GM19043 (cell line): Measurements from ENCODE around the gene CCDC124.
"Not testable (repeated sequence)": the region's sequence is repeated elsewhere in the genome, so short reads cannot be mapped to it uniquely, and the experiment has no call there.

Source experiments
- ATAC-seq: cut with Tn5 transposase; IDR thresholded peaks from one replicate; pipeline ENCODE4 v1.9.1; 2021; ENCODE audit warnings: low read depth; ENCODE audit not compliant: unreplicated experiment

The CCDC124 gene

DNA sequence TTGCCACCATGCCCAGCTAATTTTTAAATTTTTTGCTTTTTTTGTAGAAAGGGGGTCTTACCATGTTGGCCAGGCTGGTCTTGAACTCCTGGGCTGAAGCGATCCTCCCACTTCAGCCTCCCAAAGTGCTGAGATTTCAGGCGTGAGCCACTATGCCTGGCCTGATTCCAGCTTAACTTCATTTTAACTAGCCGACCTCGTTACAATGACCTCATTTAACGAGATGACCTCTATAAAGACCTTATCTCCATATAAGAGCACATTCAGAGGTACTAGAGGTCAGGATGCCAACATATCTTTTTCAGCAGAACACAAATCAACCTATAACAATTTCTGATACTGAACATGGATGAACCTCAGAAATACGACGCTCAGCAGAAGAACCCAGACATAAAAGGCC lies 44.7 kb downstream of the CCDC124 start:
- no peak for ATAC-seq

DNA sequence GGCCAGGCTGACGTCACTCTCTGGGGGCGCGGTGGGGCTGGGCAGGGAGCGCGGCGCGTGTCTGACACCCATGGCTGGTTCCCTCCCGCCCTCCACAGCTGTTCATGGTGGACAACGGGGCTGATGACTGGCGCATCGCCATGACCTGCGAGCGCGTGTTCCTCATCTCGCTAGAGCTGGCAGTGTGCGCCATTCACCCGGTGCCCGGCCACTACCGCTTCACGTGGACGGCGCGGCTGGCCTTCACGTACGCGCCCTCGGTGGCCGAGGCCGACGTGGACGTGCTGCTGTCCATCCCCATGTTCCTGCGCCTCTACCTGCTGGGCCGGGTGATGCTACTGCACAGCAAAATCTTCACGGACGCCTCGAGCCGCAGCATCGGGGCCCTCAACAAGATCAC lies 48.8 kb downstream of the CCDC124 start:
- no peak for ATAC-seq

DNA sequence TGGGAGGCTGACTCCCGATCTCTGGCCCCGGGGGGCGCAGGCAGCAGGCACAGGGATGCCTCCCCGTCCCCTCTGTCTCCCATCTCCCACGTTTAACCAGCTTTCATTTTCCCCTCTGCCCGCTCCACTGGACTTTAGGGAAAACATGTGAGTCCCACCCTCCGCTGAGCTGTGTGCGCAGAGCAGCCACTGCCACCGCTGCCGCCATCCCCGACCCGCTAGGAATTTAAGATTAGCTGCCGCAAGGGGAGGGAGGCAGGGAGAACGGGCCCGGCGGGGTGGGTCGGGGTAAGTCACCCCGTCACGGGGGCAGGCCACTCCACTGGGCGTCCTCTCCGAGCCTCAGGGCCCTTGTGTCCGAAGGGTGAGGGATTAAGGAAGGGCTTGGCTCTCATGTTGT lies 49.6 kb downstream of the CCDC124 start:
- ATAC-seq, result no peak

DNA sequence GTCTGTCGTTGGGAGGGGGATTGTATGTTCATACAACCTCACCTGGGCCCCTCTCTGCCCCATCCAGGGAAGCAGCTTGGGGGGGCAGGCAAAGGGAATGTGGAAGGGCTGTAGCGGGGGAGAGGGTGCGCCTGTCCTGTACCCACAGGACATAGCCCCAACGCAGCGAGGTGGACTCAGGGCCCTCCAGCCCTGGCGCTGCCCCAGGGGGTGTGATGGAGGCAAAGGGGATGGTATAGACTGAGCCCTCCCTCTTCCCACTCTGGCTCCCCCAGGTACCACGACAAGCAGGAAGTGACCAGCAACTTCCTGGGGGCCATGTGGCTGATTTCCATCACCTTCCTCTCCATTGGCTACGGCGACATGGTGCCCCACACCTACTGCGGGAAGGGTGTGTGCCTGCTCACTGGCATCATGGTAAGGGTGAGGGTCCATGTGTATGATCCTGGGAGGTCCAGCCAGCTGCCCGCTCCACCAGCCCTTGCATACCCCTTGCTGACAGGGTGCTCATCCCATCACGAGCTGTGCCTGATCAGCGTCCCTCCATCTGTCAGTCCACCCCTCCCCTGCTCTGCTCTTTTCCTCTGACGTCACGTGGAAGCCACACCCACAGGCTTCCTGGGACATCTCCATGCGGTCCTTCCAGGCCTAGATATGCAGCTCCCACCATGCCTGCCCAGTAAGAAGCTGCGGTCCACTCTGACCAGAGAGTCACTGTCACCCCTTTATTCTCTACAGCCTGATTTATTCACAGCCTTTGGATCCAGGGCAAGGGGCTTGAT lies 52.4 kb downstream of the CCDC124 start:
- ATAC-seq, result no peak

DNA sequence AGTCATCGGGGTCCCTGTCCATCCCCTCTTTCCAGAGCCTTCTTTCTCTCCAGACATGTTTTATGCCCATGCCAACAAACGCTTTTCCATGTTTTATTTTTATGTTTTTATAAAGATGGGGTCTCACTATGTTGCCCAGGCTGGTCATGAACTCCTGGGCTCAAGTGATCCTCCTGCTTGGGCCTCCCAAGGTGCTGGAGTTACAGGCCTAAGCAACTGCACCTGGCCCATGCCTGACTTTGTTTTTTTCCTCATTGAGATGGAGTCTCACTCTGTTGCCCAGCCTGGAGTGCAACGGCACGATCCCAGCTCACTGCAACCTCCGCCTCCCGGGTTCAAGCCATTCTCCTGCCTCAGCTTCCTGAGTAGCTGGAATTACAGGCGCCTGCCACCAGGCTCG lies 53.8 kb downstream of the CCDC124 start:
- not testable (repeated sequence) for ATAC-seq

DNA sequence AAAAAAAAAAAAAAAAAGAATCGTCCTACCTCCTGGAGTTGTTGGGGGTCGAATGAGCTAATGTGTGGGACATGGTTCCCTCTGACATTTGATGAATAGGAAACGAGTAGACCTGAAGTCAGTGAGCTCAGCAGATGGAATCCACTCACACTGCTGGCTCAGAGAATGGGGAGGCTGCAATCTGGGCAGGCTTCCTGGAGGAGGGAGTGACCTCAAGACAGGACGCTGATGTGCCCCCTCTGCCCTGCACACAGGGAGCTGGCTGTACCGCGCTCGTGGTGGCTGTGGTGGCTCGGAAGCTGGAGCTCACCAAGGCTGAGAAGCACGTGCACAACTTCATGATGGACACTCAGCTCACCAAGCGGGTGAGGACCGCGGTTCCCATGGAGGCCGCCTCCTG lies 55.3 kb downstream of the CCDC124 start:
- no peak for ATAC-seq

DNA sequence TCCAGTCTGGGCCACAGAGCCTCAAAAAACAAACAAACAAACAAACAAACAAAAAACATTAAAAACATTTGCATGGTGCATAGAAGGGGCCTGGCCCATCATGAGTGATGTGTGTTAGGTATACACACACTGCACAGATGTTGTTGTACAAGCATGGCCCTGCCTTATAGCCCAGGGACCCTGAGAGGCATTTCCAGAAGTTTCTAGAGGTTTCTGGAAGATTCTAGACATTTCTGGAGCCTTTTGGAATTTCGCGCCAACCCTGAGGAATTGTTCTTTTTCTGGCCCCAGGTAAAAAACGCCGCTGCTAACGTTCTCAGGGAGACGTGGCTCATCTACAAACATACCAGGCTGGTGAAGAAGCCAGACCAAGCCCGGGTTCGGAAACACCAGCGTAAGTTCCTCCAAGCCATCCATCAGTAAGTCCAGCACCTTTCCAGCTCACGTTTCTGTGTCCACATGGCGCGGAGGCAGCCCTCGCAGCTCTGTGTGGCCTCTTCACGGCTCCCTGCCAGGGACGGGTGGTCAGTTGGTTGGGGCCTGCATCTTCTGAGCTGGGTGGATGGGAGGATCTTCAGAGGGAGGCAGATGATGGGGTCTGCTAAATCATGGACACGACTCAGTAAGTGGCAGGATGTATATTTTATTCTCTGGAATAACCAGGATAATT lies 56.7 kb downstream of the CCDC124 start:
- ATAC-seq, result no peak

DNA sequence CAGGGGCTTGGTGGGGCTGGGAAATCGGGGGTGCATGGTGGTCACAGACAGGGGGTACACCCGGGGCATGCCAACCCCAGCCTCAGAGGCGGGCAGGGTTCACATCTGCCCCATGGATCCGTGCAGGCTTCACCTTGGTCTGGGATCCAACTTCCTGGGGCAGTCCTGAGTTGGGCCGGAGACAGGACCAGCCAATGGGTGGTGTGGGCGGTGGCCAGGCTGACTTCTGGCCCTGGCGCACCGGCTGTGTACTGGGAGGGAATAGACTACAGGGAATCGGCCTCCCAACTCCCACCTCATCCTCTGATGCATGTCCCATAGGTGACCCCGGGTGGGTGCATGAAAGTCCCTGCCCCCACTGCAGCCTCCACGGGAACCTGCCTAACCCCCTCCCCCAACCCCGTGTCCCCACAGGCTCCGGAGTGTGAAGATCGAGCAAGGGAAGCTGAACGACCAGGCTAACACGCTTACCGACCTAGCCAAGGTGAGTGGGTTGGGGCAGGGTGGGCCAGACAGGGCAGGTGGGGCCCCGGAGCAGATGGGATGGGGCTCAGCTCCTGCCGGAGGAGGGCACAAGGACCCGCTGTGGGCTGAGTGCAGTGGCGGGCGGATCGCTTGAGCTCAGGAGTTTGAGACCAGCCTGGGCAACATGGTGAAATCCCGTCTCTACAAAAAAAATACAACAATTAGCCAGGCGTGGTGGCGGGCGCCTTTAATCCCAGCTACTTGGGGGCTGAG lies 60.4 kb downstream of the CCDC124 start:
- ATAC-seq, result no peak
